Caco-2 (cell line): ENCODE results near the gene CASP12. TPM values are rescaled to one million over a fixed set of nuclear protein-coding genes. Genes with fewer than 3 reads are reported as not detected.

Experiments used
- BruUV-seq: library from RNA; stranded (reverse); fragments of 400-500 nt; replicated peaks from 2 replicates; lab custom pipeline; 2021; lab: Mats Ljungman, UMichigan
- CTCF ChIA-PET: fragments of 300-600 bp; sonication (Branson Sonifier 250); formaldehyde crosslinking; loops from one replicate; lab custom pipeline; 2022; ENCODE audit warnings: antibody characterized with exemption; lab: Charles Lee
- POLR2A ChIA-PET: fragments of 300-600 bp; sonication (Branson Sonifier 250); formaldehyde crosslinking; loops from one replicate; lab custom pipeline; 2022; ENCODE audit warnings: antibody characterized with exemption; lab: Charles Lee
- DNase-seq, 2 experiments: peaks; one replicate each; pipeline versions ENCODE4 v3.0.0 to v3.0.0-alpha.2; 2020 to 2022
- H3K27me3 ChIP-seq: replicated peaks from 2 replicates; pipeline ENCODE4 v1.6.0; 2011; ENCODE audit warnings: low read length; ENCODE audit not compliant: control insufficient read depth, insufficient read depth
- H3K36me3 ChIP-seq: 2 replicates; pipeline ENCODE4 v1.5.1; 2011; ENCODE audit warnings: low read length; ENCODE audit not compliant: control insufficient read depth, insufficient read depth
- H3K4me1 ChIP-seq: fragments of 250-450 bp; sonication (Bioruptor Pico); 2 replicates; pipeline ENCODE4 v1.5.1; 2020; ENCODE audit warnings: mild to moderate bottlenecking
- H3K4me3 ChIP-seq: 2 replicates; pipeline ENCODE4 v1.5.1; 2011; ENCODE audit warnings: low read depth, mild to moderate bottlenecking, control low read depth, low read length
- H3K9me3 ChIP-seq: fragments of 250-450 bp; sonication (Bioruptor Pico); 2 replicates; pipeline ENCODE4 v1.5.1; 2020; ENCODE audit warnings: mild to moderate bottlenecking, moderate library complexity
- H3K27ac Mint-ChIP-seq: one replicate; pipeline ENCODE4 v1.8.0; 2022; ENCODE audit warnings: mixed read lengths; ENCODE audit not compliant: unreplicated experiment
- H3K27me3 Mint-ChIP-seq: one replicate; pipeline ENCODE4 v1.8.0; 2022; ENCODE audit warnings: mixed read lengths; ENCODE audit not compliant: insufficient read depth, unreplicated experiment
- H3K36me3 Mint-ChIP-seq: one replicate; pipeline ENCODE4 v1.8.0; 2022; ENCODE audit warnings: mild to moderate bottlenecking, mixed read lengths; ENCODE audit not compliant: insufficient read depth, unreplicated experiment
- H3K4me1 Mint-ChIP-seq: one replicate; pipeline ENCODE4 v1.8.0; 2022; ENCODE audit warnings: low read depth, mixed read lengths; ENCODE audit not compliant: unreplicated experiment
- H3K4me3 Mint-ChIP-seq: one replicate; pipeline ENCODE4 v1.8.0; 2022; ENCODE audit warnings: mild to moderate bottlenecking, moderate library complexity, mixed read lengths; ENCODE audit not compliant: unreplicated experiment
- H3K9me3 Mint-ChIP-seq: one replicate; pipeline ENCODE4 v1.8.0; 2022; ENCODE audit warnings: mixed read lengths; ENCODE audit not compliant: unreplicated experiment
- intact Hi-C: fragments of 100-400 bp; cut with micrococcal nuclease; formaldehyde crosslinking; loops from one replicate; pipeline ENCODE4 v1.10.0; 2022; ENCODE audit not compliant: unreplicated experiment
- total RNA-seq: library from RNA; stranded (reverse); gene quantifications from 2 replicates; pipeline ENCODE4 v1.2.3, GENCODE V29; 2022
- TF ChIP-seq, protein P1 (sequence below), 2 experiments: fragments of 200-600 bp in 1 of 2; IDR thresholded peaks; 1 replicate in 1 of 2; 2 replicates in 1 of 2; pipeline versions ENCODE4 v1.5.1 to v1.8.0; 2011 to 2022; ENCODE audit warnings: antibody characterized with exemption in 1 of 2, control low read depth in 1 of 2, inconsistent platforms in 1 of 2, low read depth in 1 of 2, low read length in 1 of 2, mild to moderate bottlenecking in 1 of 2, moderate library complexity in 1 of 2; ENCODE audit not compliant: insufficient read depth in 1 of 2, severe bottlenecking in 1 of 2, unreplicated experiment in 1 of 2

Gene CASP12
- total RNA-seq, 1 experiment from 2014 or later = not detected

DNA sequence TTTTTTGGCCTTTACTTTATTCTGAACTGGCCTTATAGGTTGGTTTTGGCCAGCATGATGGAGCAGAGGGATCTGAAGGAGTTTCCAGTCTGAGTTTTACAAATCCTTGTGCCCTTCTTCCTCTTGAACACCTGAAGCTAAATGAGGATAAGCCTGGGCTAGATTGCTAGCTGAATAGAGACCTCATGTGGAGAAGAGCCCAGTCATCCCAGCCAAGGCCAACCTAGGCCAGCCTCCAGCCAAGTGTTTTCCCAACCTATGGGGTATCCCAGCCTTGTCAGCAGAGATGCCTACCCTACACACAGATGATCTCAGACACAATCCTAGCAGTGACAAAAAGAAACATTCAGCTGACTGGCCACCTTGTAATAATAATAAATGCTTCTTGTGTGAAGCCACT is 966 bp upstream of the CASP12 start:
- H3K27me3 ChIP-seq = no peaks in the 10 kb centered on the region
- H3K4me3 ChIP-seq = no peak overlapping the region
- no TSS peak for BruUV-seq
- H3K9me3 ChIP-seq = no peaks in the 10 kb centered on the region
- H3K4me1 ChIP-seq = no peaks in the 10 kb centered on the region
- intact Hi-C loops = no loop called here
- Mint-ChIP-seq H3K4me1 (no peaks in the 10 kb centered on the region), H3K36me3 (no peaks in the 10 kb centered on the region), H3K9me3 (no peaks in the 10 kb centered on the region), H3K27me3 (peaks cover 3% of the 10 kb centered on the region), H3K4me3 (no peak overlapping the region), H3K27ac (no peak overlapping the region)
- TF ChIP-seq, protein P1, sequence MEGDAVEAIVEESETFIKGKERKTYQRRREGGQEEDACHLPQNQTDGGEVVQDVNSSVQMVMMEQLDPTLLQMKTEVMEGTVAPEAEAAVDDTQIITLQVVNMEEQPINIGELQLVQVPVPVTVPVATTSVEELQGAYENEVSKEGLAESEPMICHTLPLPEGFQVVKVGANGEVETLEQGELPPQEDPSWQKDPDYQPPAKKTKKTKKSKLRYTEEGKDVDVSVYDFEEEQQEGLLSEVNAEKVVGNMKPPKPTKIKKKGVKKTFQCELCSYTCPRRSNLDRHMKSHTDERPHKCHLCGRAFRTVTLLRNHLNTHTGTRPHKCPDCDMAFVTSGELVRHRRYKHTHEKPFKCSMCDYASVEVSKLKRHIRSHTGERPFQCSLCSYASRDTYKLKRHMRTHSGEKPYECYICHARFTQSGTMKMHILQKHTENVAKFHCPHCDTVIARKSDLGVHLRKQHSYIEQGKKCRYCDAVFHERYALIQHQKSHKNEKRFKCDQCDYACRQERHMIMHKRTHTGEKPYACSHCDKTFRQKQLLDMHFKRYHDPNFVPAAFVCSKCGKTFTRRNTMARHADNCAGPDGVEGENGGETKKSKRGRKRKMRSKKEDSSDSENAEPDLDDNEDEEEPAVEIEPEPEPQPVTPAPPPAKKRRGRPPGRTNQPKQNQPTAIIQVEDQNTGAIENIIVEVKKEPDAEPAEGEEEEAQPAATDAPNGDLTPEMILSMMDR (IDR thresholded peaks at IDR 0.05; ENCODE audit: insufficient read depth in 1 of 2, low read depth in 1 of 2, low read length in 1 of 2, severe bottlenecking in 1 of 2, unreplicated experiment in 1 of 2) = no peak
- ChIA-PET CTCF (no interaction called here), POLR2A (no interaction called here)
- no peaks in the 10 kb centered on the region for H3K36me3 ChIP-seq
- no peak for DNase-seq

DNA sequence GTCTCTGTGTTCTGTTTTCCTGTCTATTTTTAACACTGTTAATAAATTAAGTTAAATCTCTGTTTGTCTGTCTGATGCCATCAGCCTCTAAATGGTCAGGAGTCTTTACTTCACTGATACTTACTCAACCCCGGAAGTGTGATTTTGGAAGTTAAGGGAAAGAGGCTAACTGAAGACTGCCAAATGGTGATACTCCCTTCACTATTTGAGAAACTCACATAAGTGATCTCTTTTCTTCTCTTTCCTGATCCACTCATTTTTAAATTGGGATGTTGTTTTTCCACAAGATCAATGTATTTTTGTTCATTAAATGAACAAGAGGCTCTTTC is 389 bp upstream of the CASP12 start:
- no peak for DNase-seq
- no TSS peak for BruUV-seq
- Histone ChIP-seq H3K4me3 (no peak overlapping the region), H3K4me1 (no peaks in the 10 kb centered on the region), H3K9me3 (no peaks in the 10 kb centered on the region), H3K27me3 (no peaks in the 10 kb centered on the region), H3K36me3 (no peaks in the 10 kb centered on the region)
- CTCF ChIA-PET = no interaction called here
- Mint-ChIP-seq H3K9me3 (no peaks in the 10 kb centered on the region), H3K4me1 (no peaks in the 10 kb centered on the region), H3K36me3 (no peaks in the 10 kb centered on the region), H3K4me3 (no peak overlapping the region), H3K27ac (no peak overlapping the region), H3K27me3 (peaks cover 3% of the 10 kb centered on the region)
- intact Hi-C loops = no loop called here
- POLR2A ChIA-PET = no interaction called here
- TF ChIP-seq, protein P1 (IDR thresholded peaks at IDR 0.05; ENCODE audit: insufficient read depth in 1 of 2, low read depth in 1 of 2, low read length in 1 of 2, severe bottlenecking in 1 of 2, unreplicated experiment in 1 of 2) = no peak

DNA sequence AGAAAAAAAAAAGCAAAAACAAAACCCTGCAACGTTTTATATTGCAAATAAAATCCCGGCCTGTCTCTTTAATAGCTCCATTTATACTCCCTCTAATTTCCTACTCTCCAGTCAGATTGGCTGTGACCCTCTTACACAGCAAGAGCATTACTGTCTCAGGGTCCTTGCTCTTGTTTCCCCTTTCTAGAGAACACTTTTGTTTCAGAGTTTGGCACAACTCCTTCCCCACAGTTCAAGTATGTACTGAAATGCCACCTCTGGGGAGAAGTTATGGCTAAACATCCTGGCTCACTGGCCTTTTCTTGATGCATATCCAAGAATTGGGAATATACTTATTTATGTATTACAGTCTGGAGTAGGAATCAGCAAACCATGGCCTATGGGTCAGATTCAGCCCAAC is 2.6 kb downstream of the CASP12 start:
- POLR2A ChIA-PET = no interaction called here
- no peaks in the 10 kb centered on the region for H3K4me1 Mint-ChIP-seq
- H3K36me3 Mint-ChIP-seq = no peaks in the 10 kb centered on the region
- DNase-seq = no peak
- H3K27me3 ChIP-seq = no peaks in the 10 kb centered on the region
- peaks cover 3% of the 10 kb centered on the region for H3K27me3 Mint-ChIP-seq
- TF ChIP-seq, protein P1 (IDR thresholded peaks at IDR 0.05; ENCODE audit: insufficient read depth in 1 of 2, low read depth in 1 of 2, low read length in 1 of 2, severe bottlenecking in 1 of 2, unreplicated experiment in 1 of 2) = no peak
- no peak overlapping the region for H3K4me3 Mint-ChIP-seq
- CTCF ChIA-PET = no interaction called here
- no peaks in the 10 kb centered on the region for H3K4me1 ChIP-seq
- H3K27ac Mint-ChIP-seq = no peak overlapping the region
- H3K9me3 ChIP-seq = no peaks in the 10 kb centered on the region
- no peak overlapping the region for H3K4me3 ChIP-seq
- no TSS peak for BruUV-seq
- intact Hi-C loops = no loop called here
- H3K36me3 ChIP-seq = no peaks in the 10 kb centered on the region
- H3K9me3 Mint-ChIP-seq = no peaks in the 10 kb centered on the region
